Adrenal gland (tissue), 5 donors: ENCODE measurements around the gene ACVR1.

ENCODE experiments used
- CTCF ChIP-seq, 6 experiments: fragments of 450-650 bp in 4 of 6; fragments of 200-600 bp in 2 of 6; sonication (generic) in 1 of 6; IDR thresholded peaks; 1 replicate in 5 of 6; 2 replicates in 1 of 6; pipeline versions ENCODE4 v1.5.1 to v1.8.0; 2016 to 2021; ENCODE audit warnings: antibody characterized with exemption in 6 of 6, mild to moderate bottlenecking in 2 of 6, moderate library complexity in 1 of 6
- POLR2A ChIP-seq, 2 donors: fragments of 450-650 bp; IDR thresholded peaks; one replicate each; pipeline ENCODE4 v1.6.1; 2017; ENCODE audit warnings: antibody characterized with exemption in 2 of 2, mild to moderate bottlenecking in 2 of 2, moderate library complexity in 1 of 2
- donor health status: DM: no; HTN: no; CAD: no.

GRCh38 chr2:157830696-157831570 lies 45.2 kb downstream of the ACVR1 start:
- TF ChIP-seq CTCF (IDR thresholded peaks at IDR 0.05) = no peak
- TF ChIP-seq POLR2A (IDR thresholded peaks at IDR 0.05) = peak in 1 of 2 donors; percentile 41
